Measurements from ENCODE around the gene IL17RA.

Gene IL17RA

DNA sequence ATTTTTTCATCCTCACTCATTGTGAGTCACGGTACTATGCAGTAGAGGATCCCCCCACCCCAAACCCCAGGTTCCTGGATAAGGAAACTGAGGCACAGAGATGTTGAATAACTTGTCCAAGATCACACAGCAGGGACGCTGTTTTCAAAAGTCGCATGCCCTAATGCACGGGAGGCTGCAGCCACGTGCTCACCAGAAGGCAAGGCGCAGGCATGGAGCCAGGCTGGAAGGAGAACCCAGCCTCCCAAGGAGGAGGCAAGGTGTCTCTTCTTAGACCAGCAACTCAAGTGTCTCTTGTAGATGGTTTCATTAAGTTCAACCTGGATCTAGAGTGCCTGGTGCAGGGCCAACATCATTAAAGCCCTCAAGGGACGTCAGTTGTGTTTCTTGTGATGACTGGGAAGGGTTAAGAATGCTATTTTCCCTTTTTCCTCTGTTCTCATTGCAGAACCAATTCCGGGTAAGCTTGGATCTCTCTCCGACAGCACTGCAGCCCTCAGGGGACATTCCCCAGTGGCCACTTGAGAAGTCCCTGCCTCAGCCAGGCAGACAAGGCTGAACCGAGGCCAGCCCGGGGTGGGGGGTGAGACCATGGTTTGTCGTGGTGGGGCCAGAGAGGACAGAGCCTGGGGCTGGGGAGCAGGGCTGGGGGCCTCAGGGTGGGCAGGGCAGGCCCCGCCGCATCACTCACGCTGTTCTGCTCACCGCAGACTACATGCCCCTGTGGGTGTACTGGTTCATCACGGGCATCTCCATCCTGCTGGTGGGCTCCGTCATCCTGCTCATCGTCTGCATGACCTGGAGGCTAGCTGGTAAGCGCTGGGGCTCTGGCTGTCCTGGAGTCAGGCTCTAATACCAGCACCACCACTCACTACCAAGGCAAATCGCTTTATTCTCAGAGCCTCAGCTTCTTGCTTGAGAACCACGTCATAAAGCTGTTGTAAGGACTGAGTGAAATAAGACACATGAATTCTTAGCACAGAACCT is 20.6 kb downstream of the IL17RA start:
- DNase-seq (ENCODE audit: low read depth in 2 of 2): no peak

DNA sequence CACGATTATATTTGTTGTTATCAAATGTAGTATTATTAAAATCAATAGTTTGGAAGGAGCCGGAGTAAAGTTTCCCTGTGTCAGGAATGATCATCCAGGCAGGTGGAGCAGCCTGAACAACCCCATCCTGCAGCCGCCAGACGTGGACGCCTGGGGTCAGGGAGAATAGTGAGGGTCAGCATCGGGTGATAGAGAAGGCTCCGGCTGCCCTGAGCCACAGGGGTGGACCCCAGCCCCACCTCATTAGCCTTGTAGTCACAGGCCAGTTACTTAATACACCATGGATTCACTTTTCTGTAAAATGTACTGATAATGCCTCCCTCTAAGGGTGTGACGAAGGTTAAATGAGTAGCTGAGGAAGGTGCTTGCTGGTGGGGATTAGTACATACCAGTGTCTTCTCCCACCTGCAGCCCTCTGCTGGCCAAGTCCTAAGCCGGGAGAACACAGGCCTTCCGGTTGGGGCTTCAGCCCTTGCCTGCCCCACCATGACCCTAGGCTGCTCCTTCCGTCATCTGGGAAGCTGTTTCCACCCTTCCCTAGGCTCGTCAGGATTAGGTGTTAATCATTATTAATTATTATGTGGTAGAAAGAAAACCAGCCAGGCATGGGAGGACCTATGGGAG is 21.5 kb downstream of the IL17RA start:
- DNase-seq (ENCODE audit: low read depth in 2 of 2): no peak

DNA sequence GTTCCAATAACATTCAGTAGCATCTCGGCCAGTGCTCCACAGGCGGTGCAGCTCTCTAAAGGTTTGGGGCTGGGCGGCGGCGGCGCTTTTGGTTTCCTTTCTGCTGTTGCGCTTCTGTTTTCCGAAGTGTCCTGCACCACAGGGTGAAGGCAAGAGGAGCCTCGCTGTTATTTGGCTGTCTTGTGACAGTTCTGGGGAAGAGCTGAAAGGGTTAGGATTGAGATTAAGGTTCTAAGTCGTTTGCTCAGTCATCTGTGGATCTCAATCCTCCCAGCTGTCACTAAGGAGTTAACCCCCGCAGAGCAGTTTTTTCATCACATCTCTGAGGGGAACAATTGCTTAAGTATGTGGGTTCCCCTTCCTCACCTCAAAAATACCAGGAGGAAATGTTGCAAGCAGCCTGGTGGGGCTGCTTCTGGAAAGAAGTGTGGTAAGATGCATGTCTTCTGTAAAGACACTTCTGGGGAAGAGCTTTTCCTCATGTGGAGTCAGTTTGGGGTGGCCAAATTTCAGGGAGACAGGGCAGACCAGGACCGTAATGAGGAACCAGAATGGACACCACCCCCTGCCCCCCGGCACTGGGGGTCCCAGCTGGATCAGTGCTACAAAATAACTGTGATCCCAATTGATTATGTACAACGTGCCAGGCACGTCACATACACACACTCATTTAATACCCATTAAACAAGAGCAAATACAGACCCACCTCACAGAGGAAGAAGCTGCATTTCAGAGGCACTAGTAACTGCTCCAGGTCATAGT is 22.2 kb downstream of the IL17RA start:
- DNase-seq (ENCODE audit: low read depth in 2 of 2): no peak

DNA sequence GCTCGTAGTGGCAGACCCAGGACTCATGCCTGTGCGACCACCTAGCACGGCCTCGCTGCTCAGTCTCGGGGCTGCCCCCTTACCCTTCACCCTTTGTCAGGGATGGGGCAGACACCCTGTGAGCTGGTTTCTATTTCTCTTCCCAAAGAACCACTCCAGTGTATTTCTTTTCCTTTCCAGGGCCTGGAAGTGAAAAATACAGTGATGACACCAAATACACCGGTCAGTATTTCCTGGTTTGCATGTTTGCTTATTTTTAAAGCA is 22.7 kb downstream of the IL17RA start:
- DNase-seq (ENCODE audit: low read depth in 2 of 2): no peak

DNA sequence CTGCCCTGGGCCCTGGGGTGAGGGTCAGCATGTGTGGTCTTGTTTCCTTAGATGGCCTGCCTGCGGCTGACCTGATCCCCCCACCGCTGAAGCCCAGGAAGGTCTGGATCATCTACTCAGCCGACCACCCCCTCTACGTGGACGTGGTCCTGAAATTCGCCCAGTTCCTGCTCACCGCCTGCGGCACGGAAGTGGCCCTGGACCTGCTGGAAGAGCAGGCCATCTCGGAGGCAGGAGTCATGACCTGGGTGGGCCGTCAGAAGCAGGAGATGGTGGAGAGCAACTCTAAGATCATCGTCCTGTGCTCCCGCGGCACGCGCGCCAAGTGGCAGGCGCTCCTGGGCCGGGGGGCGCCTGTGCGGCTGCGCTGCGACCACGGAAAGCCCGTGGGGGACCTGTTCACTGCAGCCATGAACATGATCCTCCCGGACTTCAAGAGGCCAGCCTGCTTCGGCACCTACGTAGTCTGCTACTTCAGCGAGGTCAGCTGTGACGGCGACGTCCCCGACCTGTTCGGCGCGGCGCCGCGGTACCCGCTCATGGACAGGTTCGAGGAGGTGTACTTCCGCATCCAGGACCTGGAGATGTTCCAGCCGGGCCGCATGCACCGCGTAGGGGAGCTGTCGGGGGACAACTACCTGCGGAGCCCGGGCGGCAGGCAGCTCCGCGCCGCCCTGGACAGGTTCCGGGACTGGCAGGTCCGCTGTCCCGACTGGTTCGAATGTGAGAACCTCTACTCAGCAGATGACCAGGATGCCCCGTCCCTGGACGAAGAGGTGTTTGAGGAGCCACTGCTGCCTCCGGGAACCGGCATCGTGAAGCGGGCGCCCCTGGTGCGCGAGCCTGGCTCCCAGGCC is 23.7 kb downstream of the IL17RA start:
- no peak for DNase-seq (ENCODE audit: low read depth in 2 of 2)

DNA sequence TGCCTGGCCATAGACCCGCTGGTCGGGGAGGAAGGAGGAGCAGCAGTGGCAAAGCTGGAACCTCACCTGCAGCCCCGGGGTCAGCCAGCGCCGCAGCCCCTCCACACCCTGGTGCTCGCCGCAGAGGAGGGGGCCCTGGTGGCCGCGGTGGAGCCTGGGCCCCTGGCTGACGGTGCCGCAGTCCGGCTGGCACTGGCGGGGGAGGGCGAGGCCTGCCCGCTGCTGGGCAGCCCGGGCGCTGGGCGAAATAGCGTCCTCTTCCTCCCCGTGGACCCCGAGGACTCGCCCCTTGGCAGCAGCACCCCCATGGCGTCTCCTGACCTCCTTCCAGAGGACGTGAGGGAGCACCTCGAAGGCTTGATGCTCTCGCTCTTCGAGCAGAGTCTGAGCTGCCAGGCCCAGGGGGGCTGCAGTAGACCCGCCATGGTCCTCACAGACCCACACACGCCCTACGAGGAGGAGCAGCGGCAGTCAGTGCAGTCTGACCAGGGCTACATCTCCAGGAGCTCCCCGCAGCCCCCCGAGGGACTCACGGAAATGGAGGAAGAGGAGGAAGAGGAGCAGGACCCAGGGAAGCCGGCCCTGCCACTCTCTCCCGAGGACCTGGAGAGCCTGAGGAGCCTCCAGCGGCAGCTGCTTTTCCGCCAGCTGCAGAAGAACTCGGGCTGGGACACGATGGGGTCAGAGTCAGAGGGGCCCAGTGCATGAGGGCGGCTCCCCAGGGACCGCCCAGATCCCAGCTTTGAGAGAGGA is 24.5 kb downstream of the IL17RA start:
- no peak for DNase-seq (ENCODE audit: low read depth in 2 of 2)

DNA sequence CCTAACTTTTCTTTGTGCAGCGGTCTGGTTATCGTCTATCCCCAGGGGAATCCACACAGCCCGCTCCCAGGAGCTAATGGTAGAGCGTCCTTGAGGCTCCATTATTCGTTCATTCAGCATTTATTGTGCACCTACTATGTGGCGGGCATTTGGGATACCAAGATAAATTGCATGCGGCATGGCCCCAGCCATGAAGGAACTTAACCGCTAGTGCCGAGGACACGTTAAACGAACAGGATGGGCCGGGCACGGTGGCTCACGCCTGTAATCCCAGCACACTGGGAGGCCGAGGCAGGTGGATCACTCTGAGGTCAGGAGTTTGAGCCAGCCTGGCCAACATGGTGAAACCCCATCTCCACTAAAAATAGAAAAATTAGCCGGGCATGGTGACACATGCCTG is 25.2 kb downstream of the IL17RA start:
- no peak for DNase-seq (ENCODE audit: low read depth in 2 of 2)

DNA sequence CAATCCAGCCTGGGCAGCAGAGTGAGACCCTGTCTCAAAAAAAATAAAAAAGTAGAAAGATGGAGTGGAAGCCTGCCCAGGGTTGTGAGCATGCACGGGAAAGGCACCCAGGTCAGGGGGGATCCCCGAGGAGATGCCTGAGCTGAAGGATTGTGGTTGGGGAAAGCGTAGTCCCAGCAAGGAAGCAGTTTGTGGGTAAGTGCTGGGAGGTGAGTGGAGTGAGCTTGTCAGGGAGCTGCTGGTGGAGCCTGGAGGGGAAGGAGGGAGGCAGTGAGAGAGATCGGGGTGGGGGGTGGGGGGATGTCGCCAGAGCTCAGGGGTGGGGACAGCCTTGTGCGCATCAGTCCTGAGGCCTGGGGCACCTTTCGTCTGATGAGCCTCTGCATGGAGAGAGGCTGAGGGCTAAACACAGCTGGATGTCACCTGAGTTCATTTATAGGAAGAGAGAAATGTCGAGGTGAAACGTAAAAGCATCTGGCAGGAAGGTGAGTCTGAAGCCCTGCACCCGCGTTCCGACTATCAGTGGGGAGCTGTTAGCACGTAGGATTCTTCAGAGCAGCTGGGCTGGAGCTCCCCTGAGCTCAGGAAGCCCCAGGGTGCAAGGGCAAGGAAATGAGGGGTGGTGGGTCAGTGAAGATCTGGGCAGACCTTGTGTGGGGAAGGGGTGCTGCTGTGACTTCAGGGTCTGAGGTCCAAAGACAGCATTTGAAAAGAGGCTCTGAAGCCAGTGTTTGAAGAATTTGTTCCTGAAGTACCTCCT is 26.2 kb downstream of the IL17RA start:
- DNase-seq (ENCODE audit: low read depth in 2 of 2): no peak

DNA sequence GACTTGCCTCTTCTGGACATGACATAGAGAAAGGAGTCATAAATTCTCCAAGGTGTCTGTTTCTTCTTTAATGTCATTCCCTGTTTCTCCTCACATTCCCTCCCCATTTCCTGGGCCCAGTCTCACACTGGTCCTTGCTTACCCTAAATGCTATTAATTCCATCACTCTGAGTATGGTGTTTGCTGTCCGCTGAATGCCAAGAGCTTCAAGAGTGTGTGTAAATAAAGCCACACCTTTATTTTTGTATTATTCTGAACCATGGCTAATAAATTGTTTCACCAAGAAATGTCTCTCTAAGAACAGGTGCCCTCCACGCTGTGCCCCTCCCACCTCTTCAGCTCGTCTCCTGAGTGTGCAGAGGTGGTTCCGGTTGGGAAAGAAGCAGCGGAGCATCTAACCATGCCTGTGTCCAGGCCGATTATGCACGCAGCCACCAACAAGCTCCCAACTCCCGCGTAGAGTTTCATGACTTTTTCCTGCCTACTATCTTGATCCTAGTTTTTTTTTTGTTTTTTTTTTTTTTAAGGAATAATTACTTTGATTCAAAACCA is 27.8 kb downstream of the IL17RA start:
- DNase-seq (ENCODE audit: low read depth in 2 of 2): no peak

DNA sequence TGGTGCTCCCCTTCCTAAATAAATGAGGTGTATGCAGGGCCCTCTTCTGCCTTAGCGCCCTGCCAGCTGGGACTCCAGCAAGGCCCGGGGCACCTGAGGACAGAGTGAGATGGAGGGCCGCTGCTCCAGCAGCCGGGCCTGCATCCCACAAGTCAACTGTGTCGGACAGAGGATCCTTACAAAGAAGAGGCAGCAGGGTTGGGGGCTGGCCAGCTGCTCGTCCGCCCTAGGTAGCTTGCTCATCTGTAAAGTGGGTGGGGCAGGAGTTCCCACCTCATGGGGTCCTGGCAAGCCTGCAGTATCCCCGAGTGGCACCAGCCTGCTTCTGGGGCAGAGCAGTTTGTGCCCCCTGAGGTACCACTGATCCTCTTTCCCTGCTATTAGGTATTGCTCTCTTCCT is 28.8 kb downstream of the IL17RA start:
- no peak for DNase-seq (ENCODE audit: low read depth in 2 of 2)

DNA sequence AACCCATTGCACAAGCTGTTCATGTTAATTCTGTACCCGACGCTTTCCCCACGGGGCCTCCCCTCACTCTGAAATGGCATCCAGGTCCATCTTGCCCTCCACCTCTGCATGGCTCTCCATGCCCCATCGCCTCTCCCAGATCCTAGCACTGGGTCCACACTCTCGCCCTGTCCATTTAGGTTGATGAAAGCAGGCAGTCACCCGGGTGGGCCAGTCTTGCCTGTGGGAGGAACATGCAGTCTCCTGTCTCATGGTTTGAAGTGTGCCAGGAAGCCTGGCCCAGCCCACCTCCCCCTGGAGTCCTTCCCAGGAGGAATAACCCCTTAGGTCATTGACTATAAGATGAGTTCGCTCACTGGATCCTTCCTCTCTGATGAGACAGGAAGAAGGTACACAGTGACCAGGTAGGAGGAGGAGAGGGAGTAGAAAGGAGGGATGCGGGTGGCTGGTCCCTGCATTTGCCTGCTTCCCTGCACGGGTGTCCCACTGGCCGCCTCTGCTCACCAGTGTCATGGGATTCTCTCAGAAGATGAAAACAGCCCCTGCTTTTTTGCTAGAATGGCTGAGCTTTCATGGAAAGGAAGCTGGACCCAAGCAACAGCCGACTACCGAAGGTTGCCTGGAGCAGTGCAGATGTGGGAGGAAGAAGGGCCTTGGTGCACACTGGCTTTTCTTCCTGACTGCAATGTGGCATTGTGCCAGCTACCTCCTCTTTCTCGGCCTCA is 29.5 kb downstream of the IL17RA start:
- no peak for DNase-seq (ENCODE audit: low read depth in 2 of 2)

DNA sequence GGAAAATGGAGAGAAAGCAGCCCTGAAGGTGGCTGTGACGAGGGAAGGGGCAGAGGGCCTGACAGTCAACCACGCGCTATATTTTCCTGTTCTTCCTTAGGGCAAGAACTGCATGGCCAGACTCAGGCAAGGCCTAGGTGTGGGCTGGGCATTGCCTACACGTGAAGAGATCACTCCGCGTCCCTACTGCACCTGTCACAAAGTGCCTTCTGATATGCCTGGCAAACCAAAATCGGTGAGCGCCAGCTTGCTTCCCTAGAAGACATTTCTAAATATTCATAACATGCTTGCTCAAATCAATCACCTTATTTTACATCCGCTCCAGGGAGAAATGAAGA is 30.1 kb downstream of the IL17RA start:
- no peak for DNase-seq (ENCODE audit: low read depth in 2 of 2)

DNA sequence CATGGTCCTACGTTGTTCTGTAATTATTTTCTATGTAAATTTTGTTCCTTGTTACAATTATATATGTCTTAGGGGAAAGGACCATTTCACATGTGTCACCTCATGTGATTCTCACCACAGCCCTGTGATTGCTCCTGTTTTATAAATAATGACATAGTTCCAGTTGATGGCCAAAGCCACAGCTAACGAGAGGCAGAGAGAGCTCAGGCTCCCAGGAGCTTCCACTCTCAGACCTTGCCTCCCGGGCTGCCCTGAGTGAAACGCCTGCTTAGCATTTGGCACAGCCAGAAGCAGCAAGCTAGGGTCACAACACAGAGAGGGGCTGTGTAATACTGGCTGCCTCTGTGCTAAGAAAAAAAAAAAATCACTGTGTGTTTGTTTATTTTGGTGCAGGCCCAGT is 30.4 kb downstream of the IL17RA start:
- DNase-seq (ENCODE audit: low read depth in 2 of 2): no peak

DNA sequence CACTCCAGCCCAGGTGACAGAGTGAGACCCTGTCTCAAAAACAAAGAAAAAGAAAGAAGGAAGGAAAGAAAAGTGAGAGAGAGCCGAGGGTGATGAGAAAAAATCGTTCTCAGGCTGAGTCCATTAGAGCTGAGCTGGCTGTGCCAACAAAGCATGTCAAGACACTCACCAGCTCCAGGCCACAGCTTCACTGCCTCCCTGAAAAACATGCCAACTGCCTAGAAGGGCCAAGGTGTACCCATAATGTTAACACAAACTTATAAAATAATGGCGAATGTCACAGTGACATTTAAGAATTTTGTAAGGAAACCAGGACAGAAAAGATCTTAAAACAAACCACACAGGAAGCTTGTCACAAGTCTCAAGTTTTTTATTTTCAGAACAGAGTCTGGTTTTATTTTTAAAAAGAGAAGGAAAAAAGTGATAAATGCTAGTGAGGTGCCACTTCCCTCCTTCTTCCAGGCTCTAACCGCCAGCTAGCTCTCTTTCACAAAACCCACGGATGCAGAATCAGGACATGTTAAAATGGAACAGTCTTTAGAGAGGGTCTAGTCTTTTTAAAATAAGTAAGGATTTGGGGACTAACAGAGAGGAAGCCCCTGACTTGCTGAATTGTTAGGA is 31.3 kb downstream of the IL17RA start:
- no peak for DNase-seq (ENCODE audit: low read depth in 2 of 2)

DNA sequence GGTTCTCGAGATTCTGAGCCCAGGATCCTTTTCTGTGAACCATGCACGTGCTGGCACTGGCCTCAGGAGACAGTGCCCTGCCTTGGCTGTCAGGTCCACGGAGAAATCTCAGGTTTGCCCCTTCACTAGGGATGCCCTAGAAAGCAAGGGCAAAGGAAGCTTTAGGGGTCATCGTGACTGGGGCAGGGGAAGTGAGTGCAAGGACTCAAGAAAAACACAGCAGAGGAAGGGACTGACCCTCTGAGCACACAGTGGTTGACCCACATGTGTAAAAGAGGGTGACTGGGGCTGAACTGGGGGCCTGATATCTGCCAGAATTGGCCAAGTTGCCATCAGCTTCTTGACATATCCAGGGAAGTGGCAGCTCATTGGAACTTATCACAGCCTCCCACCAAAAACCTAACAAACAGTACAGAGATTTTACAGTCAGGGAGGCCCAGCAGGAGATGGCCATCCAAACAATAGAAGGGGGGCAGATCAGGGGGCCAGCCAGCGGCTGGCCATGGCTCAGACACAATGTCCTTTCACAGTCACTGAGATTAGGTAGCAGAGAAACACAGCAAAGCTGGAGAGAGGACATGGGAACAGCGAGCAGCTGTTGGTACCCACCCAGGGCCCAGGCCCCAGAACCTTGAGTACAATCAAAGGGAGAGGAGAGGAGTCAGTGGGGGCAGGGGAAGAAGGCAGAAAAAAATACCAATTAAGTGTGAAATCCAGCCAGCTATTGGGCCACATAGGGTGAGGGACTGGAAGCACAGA is 32.0 kb downstream of the IL17RA start:
- DNase-seq (ENCODE audit: low read depth in 2 of 2): no peak

DNA sequence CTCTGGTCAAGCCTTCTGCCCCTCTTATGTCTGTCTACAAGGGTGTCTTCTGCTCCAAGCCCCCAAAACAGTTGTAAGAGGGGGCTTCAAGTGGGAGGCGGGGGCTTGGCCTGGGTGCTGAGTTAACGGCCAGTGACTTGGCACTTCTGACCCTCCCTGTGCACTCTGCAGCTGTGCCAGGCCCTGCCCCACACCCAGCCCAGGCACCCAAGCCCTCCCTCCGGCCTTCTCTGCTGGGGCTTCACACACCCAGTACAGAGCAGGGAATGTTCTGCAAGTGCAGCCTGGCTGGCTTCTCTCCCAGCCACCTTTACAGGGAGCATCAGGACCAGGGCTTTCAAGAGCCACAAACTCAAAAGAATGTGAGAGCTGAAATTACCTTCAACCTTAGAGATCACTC is 32.6 kb downstream of the IL17RA start:
- no peak for DNase-seq (ENCODE audit: low read depth in 2 of 2)

DNA sequence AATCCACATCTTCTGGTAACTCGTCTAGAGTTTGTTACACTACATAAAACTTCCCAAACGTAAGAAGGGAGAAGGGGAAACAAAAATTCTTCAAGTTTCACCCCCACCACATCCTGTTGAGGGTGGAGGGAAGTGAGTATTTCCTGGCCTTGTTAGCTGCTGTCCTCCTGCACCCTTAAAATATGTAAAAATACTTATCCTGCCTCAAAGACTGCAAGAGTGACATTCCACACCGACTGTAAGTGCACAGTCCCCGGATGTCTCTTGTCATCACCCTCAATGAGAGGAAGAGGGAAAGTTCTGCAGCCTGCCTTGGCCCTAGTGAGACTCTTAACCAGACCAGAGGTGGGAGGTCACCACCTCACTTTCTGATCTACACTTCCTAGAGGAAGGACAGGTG is 33.1 kb downstream of the IL17RA start:
- no peak for DNase-seq (ENCODE audit: low read depth in 2 of 2)

DNA sequence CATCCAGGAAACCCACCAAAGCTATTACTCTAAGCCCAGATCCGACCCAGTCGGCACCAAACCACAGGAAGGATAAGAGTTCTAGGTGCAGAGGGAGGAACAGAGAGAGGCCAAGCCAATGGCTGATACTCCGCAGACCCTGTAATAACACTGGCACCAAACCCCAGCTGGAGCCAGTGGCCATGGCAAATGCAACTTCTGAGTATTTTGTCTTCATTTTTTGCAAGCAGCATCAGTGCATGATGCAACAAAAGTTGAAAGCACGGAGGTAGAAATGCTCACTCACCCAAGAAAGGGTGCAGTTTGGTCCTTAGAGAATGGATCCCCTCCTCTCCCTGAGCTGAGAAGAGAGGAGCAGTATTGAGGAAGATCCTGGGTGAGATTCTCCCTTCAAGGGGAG is 33.5 kb downstream of the IL17RA start:
- no peak for DNase-seq (ENCODE audit: low read depth in 2 of 2)

All from stimulated activated CD4-positive, alpha-beta T cell treated with anti-CD3 and anti-CD28 coated beads, Interleukin-12 subunit alpha, Interleukin-12 subunit beta, amount 100 ng/mL, for 24 hours (primary cell).